Cortex of kidney (tissue), 1 donor: Measurements from ENCODE around the gene ATG7.
"Not testable (repeated sequence)": the region's sequence is repeated elsewhere in the genome, so short reads cannot be mapped to it uniquely, and the experiment has no call there.

Source experiments
- DNase-seq: peaks from one replicate; lab custom pipeline; 2025; lab: John Stamatoyannopoulos, UW

ATG7 gene

GRCh38 chr3:11465744-11466616, 193.8 kb downstream of the ATG7 start:
- DNase-seq: no peak

DNA sequence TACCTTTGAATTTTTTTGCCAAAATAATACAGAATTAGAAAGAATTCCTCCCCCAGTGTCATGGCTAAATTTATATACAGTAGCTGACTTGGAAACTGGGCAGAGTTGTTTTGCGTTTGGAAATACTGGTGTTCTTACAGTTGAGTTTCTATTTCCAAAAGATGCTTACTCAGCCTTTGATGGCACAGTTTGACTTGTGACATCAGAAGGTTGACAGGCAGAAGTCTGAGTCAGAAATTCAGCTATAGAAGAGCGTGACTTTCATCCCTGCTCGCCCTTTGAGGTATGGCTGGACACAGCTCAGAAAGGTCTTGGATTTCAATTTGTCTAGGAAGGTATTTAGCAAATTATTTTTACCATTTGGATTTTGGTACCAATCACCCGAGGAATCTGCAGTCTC, 195.7 kb downstream of the ATG7 start:
- DNase-seq: no peak

DNA sequence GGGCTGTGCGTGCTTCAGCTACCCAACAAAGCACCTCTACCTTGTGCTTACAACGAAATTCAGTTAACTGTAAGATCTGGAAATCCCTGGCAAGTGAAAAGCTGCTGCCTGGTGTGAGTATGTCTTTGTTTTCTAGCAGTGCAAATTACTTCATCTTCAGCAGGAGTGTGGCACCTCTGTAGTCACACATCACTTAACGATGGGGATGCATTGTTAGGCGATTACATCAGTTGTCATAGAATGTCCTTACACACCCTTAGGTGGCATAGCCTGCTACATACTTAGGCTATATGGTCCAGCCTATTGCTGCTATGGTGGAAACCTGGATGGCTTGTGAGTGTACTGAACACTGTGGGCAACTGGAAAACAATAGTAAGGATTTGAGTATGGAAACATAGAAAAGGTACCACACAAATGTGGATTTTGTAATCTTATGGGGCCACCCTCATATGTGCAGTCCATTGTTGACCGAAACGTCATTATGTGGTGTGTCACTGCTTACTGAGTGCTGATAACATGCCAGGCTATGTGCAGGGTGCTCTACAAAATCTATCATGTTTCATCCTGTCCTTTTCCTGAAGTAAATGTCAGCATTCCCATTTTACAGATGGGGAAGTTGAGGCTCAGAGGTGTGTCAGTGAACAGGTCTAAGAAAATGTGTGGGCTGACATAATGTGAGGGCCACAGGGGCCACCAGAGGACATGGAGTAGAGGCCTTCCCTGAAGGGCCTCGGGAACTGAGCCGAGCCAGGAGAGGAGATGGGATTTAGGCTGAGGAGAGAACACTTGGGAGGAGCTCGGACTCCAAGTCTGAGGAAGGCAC, 198.0 kb downstream of the ATG7 start:
- DNase-seq: no peak

GRCh38 chr3:11475324-11475723, 203.1 kb downstream of the ATG7 start:
- no peak for DNase-seq

DNA sequence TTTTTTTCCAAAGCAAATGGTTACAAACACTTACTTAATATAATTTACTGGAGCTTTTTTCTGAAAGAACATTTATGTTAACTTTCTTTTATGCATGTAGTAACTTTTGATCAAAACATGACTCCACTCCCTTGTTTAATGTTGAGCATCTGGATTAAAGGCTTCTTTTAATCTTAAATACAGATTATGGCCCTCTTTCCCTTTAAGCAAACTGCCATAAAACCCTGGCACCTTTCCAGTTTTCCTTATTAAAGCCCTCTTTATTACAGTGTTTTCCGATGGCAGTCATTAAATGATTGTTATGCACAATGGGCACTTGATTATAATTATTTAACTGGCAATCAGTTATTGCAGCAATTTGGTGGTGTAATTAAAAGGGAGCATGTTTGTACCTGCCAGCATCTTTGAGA, 204.5 kb downstream of the ATG7 start:
- DNase-seq: no peak

- DNase-seq: no peak
These were observed 205.3 kb downstream of the ATG7 start for GRCh38 chr3:11477407-11477911.

DNA sequence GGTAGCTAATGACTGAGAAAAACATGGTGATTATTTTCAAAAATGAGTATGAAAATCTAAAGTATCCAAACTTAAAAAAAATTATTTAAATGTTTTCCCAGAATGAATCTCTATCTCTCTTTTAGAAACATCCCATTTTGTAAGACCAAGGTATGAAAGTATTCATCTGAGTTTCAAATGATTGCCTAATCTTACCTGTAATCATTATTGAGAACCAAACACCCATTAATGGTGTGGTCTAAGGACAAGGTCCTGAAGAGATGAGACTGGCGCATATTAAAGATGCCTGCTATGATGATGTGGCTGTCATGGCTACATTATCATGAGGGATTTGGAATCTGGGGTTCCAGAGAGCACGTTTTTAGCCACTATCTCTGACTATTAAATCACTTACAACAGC, 206.0 kb downstream of the ATG7 start:
- DNase-seq: no peak

DNA sequence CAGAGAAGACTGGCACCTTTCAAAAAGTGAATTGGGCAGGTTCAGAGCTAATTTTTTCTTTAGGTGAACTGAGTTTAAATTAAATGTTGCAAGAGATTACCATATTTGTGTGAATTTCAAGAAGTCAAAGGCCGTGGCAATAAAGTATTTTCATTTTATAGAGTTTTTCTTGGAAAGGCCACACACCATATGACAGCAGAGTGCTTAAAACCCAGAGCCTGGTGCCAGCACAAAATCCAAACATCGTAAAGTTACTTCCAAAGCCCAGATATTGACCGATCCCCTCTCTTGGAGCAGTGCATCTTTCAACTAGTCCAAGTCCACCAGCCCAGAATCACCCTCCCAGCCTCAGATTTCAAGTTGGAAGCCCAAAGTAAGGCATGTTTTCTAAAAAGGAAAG, 207.0 kb downstream of the ATG7 start:
- DNase-seq: no peak

DNA sequence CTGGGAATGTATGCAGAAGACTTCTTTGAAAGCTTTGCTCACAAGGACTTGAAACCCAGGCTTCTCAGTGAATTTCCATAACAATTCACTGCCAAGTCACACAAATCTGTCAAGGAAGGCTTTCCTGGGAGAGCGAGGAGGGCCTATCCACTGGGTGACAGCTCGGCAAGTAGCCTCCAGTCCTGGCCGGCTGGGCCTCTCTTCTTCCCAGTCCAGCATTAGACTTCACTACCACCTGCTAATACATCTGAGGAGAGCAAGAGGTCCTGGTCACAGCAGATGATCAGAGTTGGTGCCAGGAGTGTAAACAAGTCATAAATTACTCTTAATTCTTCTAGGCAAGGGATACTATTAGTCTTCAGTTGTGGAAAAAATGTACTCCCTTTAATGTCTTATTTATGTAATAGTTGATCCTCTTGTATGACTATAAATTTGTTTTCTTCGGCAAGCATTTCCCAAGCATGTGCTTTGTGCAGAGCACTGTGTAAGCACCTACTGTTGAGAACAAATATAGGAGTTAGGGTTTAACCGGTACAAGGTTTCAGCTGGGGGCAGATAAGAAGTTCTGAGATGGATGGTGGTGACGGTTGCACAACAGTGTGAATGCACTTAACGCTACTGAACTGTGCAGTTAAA, 208.6 kb downstream of the ATG7 start:
- DNase-seq: no peak

DNA sequence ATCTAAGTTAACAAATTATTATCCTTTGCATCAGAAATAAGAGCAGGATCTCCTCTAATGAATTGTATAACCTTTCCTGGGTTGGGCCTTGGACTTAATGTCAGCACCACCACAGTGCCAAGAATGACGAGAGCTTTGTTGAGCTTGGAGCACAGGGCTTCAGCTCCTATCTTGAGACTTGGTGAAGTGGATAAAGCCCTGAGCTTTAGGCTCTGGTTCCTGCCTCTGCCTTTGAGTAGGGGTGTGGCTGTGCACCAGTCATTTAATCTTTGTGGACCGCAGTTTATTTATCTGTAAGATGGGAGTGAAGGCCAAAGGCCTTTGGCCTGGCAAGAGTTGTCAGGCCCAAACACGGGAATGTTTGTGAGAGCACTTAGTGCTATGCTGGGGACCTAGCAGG, 209.4 kb downstream of the ATG7 start:
- DNase-seq: no peak

DNA sequence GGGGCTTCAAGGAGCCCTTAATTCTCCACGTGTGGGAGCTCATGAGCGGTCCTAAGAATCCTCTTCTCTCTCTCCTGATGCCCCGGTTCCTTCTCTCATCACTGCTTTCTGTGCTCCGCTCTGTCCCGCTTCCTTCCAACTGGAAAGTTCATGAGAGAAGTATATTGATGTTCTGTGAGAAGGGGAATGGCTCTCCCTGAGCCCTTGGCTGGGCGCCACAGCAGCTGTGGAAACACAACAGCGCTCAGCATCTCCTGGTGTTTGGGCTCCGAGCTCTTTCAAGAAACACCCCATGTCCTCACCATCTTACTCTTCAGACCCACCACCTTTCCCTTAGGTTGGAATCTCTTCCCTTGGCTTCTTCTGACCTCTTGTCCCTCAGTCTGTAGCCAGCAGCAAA, 209.8 kb downstream of the ATG7 start:
- no peak for DNase-seq

GRCh38 chr3:11488356-11488755, 216.2 kb downstream of the ATG7 start:
- not testable (repeated sequence) for DNase-seq

GRCh38 chr3:11494131-11494916, 222.1 kb downstream of the ATG7 start:
- DNase-seq: no peak

- no peak for DNase-seq
These were observed 223.9 kb downstream of the ATG7 start for GRCh38 chr3:11495948-11496557.

- no peak for DNase-seq
These were observed 226.0 kb downstream of the ATG7 start for GRCh38 chr3:11498177-11498576.

DNA sequence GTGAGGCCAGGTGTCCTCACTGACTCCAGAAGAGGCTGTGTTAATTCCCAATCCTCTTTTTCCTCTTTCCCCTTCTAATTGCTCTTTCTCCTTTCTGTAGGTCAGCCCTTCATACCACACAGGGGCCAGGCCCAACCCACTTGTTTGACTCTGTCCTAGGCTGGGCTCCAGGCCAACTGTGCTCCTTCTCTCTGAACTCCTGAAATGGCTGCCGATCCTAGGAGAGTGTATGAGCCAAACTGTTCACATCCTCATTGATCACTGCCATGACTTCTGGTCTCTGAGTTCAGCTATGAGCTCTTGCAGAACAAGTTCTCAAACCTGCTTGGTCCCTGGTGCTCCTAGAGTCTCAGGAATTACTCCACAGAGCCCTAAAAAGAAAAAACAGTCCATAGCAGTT, 226.4 kb downstream of the ATG7 start:
- no peak for DNase-seq

DNA sequence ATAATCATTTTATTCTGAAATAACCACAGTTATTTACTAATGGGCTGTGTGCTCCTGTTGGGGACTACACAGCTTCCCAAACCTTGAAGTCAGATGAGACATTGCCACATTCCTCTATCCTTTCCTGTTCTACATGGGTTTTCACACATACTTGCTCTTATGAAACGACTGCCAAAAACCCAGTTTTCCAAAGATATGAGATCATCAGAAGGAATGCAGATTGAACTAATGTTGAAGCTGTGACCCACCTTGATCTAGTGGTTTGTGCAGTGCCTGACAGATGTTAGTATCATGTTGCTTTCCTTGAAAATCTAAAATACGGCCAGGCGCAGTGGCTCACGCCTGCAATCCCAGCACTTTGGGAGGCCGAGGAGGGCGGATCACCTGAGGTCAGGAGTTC, 226.9 kb downstream of the ATG7 start:
- no peak for DNase-seq

GRCh38 chr3:11502413-11502812, 230.2 kb downstream of the ATG7 start:
- not testable (repeated sequence) for DNase-seq

- DNase-seq: no peak
These were observed 235.5 kb downstream of the ATG7 start for GRCh38 chr3:11507719-11508118.

- DNase-seq: no peak
These were observed 236.4 kb downstream of the ATG7 start for GRCh38 chr3:11508346-11509172.
